Stimulated activated CD4-positive, alpha-beta T cell treated with anti-CD3 and anti-CD28 coated beads, TNF-alpha, amount 100 ng/mL, for 4 hours (primary cell): ENCODE data around the gene PCLO.
"Not testable (repeated sequence)": the region's sequence is repeated elsewhere in the genome, so short reads cannot be mapped to it uniquely, and the experiment has no call there.

Experiments used
- DNase-seq, 3 experiments: peaks; one replicate each; pipeline ENCODE4 v3.0.0-alpha.2; 2020; ENCODE audit warnings: low read depth in 3 of 3

Gene PCLO

GRCh38 chr7:82964150-82964882, 198.4 kb downstream of the PCLO start:
- no peak for DNase-seq

GRCh38 chr7:82961240-82961639, 201.4 kb downstream of the PCLO start:
- no peak for DNase-seq

GRCh38 chr7:82959528-82959927, 203.2 kb downstream of the PCLO start:
- no peak for DNase-seq

- DNase-seq: no peak
Observed at GRCh38 chr7:82957521-82957920, 205.2 kb downstream of the PCLO start.

- no peak for DNase-seq
Observed at GRCh38 chr7:82953324-82954027, 209.2 kb downstream of the PCLO start.

GRCh38 chr7:82950436-82950835, 212.2 kb downstream of the PCLO start:
- no peak for DNase-seq

GRCh38 chr7:82945480-82945879, 217.2 kb downstream of the PCLO start:
- DNase-seq: no peak

- no peak for DNase-seq
Observed at GRCh38 chr7:82945056-82945455, 217.6 kb downstream of the PCLO start.

- DNase-seq: no peak
Observed at GRCh38 chr7:82932516-82932915, 230.2 kb downstream of the PCLO start.

GRCh38 chr7:82926477-82926876, 236.2 kb downstream of the PCLO start:
- no peak for DNase-seq

GRCh38 chr7:82925331-82925730, 237.4 kb downstream of the PCLO start:
- DNase-seq: no peak

- DNase-seq: no peak
Observed at GRCh38 chr7:82906502-82906901, 256.2 kb downstream of the PCLO start.

- DNase-seq: no peak
Observed at GRCh38 chr7:82904871-82905270, 257.8 kb downstream of the PCLO start.

GRCh38 chr7:82901098-82901497, 261.6 kb downstream of the PCLO start:
- not testable (repeated sequence) for DNase-seq

GRCh38 chr7:82897500-82897899, 265.2 kb downstream of the PCLO start:
- no peak for DNase-seq

- DNase-seq: not testable (repeated sequence)
Observed at GRCh38 chr7:82894341-82894740, 268.3 kb downstream of the PCLO start.

GRCh38 chr7:82886324-82886723, 276.4 kb downstream of the PCLO start:
- no peak for DNase-seq

GRCh38 chr7:82865856-82866255, 296.8 kb downstream of the PCLO start:
- DNase-seq: no peak

GRCh38 chr7:82859106-82859850, 303.4 kb downstream of the PCLO start:
- DNase-seq: no peak

GRCh38 chr7:82851121-82851520, 311.6 kb downstream of the PCLO start:
- DNase-seq: no peak

- no peak for DNase-seq
Observed at GRCh38 chr7:82841828-82842227, 320.9 kb downstream of the PCLO start.

GRCh38 chr7:82840061-82840460, 322.6 kb downstream of the PCLO start:
- DNase-seq: no peak

- no peak for DNase-seq
Observed at GRCh38 chr7:82839555-82839954, 323.1 kb downstream of the PCLO start.
